ENCODE data around the gene KDM7A.

Gene KDM7A

DNA sequence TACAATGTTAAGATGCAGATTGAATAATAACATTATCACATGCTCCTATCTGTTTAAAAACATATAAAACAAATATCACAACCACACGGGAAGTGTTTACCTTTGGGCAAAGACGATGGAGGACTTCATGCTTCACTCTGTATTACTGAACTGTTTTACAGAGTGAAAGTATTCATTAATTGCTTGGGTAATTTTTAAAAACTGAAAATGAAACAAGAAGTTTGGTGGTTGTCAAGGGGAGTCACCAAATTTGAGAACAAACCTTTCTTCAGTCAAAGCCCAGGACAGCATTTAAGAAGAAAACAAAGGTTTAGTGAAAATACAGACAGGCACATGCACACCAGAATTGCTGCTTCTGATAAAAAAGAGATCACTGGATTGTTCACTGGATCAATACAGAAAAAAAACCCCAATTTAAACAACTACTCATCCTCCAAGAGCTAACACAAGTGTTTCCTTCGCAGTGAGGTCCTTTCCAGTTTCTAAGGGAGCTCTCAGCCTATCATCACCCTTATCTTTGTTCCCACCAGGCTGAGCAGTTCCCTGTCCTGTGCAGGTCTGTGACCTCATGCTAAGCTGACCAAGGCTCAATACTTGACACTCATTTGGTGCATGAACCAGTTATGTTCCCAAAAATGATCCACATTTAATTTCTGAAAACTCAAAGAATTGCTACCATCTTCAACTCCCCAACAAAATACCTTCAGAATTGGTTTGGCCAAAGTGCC lies 122.8 kb downstream of the KDM7A start:
- no peak for DNase-seq (ENCODE audit: low read depth)

DNA sequence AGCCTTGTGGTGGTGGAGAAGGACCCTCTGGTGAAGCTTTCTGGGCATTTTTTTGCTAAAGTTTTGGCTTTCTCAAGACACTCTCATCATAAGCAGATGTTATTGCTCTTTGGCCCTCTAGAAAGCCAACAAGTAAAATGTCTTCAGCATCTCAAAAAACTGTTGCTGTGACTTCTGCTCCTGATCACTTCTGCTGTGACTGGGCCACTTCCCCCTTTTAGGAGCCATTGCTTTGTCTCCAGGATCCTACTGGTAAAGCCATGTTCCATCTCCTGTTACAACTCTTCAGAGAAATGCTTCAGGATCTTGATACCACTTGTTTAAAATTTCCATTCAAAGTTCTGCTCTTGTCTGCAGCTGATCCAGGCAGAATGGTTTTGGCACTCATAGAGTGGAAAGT lies 125.0 kb downstream of the KDM7A start:
- no peak for DNase-seq (ENCODE audit: low read depth)

DNA sequence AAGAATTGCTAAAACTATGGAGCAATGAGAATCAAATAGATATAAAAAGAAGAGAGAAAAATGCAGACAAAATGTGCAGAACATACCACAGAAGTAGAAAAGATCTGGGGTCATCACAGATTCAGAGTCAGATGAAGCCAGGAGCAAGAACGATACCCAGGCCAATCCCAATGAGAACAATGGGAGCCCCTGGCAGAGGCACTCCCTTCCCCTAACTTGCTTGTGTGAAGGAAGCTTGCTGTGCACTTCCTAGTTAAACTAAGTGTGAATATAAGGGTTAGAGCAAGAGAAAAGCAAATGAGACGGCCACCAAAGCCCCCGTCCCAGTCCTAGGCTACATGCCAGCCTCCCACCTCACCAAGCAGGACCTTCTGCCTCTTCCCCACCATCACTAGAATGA lies 126.7 kb downstream of the KDM7A start:
- no peak for DNase-seq (ENCODE audit: low read depth)

DNA sequence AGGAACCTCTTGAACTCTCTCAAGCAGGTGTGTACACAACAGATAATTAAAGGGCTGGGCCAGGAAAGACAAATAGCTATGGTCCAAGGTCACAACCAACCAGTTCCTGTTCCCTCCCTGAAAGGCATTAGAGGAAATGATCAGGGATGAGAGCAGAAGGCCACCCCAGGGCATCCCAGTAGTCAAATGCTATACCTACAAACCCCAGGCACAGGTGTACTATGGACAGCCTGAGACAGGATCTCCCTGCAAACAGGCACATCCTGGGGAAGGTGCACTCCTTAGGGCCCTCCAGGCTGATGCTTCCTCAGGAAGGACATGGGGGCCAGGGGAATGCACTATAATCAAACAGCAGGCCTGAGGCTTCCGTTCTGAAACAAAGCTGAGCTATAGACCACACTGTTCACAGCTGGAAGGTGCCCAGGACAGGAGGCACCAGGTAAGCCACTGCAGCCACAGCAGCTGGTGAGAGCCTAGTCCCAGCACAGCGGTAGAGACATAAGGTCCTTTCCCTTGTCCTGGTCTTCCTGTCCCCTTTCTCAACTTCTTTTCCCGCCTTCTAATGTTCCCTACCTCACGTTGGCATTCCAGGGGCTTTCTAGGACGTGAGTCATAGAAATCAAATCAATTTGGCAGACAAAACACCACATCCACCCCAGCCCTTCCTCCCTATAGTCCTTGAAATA lies 127.3 kb downstream of the KDM7A start:
- no peak for DNase-seq (ENCODE audit: low read depth)

DNA sequence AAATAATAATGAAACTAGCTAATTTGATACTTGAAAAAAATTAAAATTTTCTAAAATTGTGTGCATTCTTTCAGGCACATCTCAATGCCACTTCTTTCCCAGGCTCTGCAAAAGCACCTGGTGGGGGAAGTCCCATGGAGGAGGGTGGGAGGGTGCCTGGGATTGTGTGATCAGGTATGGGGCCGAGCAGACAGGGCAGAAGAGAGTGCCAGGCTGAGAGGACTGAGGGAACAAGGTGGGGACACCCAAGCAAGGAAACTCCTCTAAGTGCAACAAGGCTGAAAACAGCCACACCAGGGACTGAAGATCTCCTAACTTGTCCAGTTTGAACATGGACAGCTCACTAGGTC lies 127.8 kb downstream of the KDM7A start:
- no peak for DNase-seq (ENCODE audit: low read depth)

DNA sequence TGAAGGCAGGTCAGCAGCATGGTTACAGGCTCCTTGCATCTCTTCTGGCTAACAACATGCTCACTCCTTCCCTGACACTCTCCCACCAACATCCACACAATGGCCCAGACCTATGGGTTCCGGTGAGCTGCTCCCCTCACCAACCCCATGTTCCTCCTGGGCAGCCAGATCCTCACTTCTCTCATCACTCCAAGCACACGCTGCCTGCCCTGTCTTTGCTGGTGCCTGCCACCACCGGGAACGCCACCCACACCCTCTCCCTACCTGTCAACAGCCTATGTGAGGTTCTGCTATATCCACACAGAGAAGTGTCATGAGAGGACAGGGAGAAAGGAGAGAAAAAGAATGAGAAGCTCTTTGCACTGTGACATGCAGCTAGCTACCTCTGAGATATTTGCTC lies 128.6 kb downstream of the KDM7A start:
- DNase-seq (ENCODE audit: low read depth): no peak

DNA sequence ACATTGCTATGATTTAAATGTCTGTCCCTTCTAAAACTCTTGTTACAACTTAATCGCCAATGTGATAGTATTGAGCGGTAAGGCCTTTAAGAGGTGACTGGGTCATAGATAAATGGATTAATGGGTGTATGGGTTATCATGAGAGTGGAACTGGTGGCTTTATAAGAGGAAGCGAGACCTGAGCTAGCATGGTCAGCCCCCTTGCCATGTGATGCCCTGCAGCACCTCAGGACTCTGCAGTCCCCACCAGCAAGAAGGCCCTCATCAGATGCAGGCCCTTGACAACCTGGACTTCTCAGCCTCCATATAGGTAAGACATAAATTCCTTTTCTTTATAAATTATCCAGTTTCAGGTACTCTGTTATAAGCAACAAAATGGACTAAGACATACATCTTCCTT lies 129.6 kb downstream of the KDM7A start:
- DNase-seq (ENCODE audit: low read depth): no peak

DNA sequence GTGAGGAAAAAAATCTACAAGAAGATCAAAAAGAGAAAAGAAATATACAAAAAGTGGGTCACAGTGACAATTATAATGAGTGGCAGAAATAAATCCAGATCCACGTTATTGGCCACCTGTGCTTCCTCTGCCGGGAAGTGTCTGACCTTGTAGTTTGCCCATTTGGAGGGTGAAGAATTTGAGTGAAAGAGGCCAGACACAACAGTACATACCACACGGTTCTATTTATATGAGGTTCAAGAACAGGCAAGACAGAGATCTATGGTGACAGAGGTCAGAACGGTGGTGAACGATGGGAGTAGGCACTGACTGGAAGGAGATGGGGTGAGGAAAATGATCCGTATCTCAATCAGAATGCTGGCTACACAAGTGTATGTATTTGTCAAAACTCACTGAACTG lies 131.1 kb downstream of the KDM7A start:
- no peak for DNase-seq (ENCODE audit: low read depth)

DNA sequence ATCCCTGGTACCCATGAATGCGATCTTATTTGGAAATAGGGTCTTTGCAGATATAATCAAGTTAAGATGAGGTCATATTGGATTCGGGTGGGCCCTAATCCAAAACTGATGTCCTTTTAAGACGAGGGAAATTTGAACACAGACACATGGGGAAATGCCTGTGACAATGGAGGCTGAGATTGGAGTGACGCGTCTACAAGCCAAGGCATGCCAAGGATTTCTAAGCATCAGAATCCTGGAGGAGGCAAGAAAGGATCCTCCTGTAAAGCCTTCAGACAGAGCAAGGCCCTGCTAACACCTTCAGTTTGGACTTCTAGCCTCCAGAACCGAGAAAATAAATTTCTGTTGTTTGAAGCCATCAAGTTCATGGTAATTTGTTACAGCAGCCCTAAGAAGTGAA lies 132.5 kb downstream of the KDM7A start:
- no peak for DNase-seq (ENCODE audit: low read depth)

DNA sequence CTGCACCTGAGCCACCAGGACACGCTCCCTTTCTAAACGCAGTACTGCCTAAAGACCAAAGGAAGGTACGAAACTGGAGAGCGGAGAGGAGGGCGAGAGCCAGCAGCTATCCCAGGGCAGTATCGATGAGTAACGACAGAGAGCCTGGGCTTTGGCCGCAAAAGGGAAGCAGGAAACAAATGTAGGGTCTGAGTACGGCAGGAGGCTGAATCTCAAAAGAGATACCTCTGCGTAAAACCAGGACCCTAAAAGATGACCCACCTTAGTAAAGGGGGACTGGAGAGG lies 134.5 kb downstream of the KDM7A start:
- DNase-seq (ENCODE audit: low read depth): no peak

DNA sequence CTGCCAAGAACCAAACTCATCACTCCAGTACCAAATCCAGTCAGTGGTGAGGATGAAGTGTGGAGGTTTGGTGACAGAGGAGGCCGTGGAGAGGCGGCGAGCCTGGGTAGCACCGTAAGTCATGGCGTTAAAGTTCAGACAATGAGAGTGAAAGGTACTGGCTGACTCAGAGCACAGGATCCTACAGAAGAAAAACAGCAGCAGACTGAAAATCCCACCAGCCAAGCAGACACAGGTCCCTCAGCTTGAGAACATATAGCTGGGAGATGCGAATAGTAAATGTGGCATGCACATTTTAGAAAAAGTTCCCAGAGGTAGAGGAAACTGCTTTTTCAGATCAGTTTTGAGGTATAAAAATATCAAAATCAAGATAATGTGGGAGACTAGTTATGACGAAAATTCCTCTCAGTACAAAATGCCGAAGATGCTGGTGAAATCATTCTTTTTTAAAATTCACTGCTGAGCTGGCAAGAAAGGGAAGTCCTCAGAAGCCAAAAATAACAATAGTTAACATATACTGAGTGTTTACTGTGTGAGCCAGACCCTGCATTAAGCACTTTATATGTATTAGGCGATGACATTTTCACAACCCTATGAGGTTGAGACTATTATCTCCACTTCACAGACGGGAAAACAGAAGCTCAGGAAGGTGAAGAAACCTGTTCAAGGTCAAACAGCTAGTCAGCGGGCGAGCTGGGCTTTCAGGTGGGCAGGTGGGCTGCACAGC lies 135.0 kb downstream of the KDM7A start:
- DNase-seq (ENCODE audit: low read depth): no peak

DNA sequence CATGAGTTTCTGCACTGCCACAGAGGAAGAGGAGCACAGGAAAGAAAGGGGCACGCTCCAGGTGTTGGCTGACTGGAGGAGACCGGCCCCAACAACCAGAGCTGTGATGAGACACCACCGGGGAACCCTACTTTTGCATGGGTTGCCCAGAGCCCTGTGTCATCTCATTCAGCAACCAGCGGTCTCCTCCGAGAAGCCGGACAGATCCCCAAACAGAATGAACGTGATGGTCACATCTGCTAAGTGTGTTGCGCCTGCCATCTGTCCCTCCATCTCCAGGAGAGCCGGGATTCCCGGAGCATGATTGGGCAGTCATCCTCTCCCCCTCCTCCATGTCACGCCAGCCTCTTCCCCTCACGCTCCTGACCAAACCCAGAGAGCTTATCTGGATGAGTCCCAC lies 136.9 kb downstream of the KDM7A start:
- no peak for DNase-seq (ENCODE audit: low read depth)

DNA sequence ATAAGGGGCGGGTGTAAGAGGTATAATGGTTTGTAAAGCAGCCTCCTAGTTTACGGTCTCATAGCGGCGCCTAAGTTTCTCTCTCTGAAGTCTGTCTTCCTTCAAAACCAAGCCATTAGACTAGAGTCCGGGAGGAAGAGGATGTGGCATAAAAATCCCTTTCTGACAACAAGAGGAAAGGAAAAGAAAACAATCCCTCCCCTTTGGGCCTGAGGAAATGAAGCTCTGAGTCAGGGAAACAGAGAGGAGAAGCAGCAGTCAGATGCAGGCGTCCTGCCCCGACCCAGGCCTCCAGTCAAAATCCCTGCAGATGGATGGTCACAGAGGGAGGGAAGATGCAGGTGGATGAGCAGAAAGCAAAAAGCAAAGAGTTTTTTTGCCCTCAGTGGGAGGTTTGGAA lies 137.7 kb downstream of the KDM7A start:
- no peak for DNase-seq (ENCODE audit: low read depth)

DNA sequence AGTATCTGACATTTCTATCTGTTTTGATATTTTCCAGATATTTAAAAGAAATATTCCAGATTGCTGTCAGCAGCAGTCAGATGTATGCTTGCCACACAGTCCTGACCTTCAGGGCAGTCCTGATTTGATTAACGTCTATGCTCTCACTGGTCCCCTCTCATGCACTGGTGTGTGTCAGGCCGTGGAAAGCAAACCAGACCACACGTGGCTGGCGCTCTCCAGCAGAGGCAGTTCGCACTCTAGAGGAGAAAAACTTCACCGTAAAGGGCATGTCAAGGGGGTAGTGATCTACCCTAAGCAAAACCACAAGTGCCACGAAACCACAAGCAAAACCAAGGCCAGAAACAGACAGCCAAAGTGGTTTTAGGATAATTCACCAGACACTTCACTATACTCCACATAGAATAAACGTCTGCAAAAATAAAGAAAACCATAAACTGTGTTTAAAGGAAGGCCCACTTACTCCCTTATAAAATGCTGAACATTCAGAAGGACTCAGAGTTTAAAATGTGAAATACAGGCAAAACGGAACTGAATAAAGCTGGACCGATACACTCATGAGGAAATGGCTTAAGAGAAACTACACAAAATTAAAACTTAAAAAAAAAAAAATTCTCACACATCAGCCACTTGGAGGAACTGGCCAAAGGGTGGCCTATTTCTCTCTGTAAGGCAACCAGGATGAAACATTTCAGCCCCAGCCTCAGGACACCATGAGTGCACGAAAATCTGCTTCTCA lies 140.4 kb downstream of the KDM7A start:
- no peak for DNase-seq (ENCODE audit: low read depth)

DNA sequence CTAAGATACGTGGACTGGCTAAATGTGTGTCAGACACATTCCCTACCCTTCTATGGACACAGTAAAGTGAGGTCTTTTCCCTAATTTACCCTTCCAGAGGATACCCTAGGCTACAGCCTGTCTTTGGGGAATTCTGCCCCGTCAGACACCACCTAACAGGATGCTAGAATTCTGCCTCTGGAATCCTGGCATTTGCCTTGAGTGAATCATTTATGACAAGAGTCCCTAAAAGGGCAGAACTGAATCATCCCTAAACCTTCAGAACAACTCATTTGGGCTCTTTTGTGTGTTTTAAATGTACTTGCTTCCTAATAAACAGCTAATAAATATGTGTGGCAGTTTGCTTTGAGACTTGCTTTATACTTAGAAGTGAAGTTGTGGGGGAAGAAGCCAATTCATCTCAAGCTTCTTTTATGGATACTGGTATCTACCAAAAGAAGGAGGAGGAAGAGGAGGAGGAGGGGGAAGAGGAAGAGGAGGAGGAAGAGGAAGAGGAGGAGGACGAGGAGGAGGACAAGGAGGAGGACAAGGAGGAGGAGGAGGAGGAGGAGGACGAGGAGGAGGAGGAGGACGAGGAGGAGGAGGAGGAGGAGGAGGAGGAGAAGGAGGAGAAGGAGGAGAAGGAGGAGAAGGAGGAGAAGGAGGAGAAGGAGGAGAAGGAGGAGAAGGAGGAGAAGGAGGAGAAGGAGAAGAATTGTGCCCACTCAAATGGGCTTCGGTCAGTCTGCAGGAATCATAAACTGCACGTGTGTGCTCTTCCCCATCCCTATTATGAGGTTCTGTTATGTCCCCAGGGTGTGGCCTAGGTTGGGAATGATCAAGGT lies 141.2 kb downstream of the KDM7A start:
- DNase-seq (ENCODE audit: low read depth): no peak

Data from stimulated activated CD8-positive, alpha-beta memory T cell treated with anti-CD3 and anti-CD28 coated beads, Interleukin-12 subunit alpha, Interleukin-12 subunit beta, amount 100 ng/mL, for 1 hour (primary cell).